Activated CD8-positive, alpha-beta memory T cell treated with anti-CD3 and anti-CD28 coated beads, Interleukin-2, amount 50 U/mL, for 24 hours (primary cell): Measurements from ENCODE around the gene THOC3.
"Not testable (repeated sequence)": the region's sequence is repeated elsewhere in the genome, so short reads cannot be mapped to it uniquely, and the experiment has no call there.

Source experiments
- DNase-seq: peaks from one replicate; pipeline ENCODE4 v3.0.0-alpha.2; 2020; ENCODE audit errors: extremely low read depth

Gene THOC3

GRCh38 chr5:175967471-175968372 is at the start of gene THOC3:
Gene THOC3, minus strand, starts transcription at chr5:175968315. Its CDS starts 107 bp downstream, at chr5:175968208.
- peak; percentile 27 for DNase-seq

- DNase-seq: not testable (repeated sequence)
These were observed 49.2 kb upstream of the THOC3 start for GRCh38 chr5:176017324-176017723.

- not testable (repeated sequence) for DNase-seq
These were observed 46.2 kb upstream of the THOC3 start for GRCh38 chr5:176014360-176014759.

GRCh38 chr5:176011088-176011487 is 43.0 kb upstream of the THOC3 start:
- DNase-seq: not testable (repeated sequence)

- DNase-seq: not testable (repeated sequence)
These were observed 42.1 kb upstream of the THOC3 start for GRCh38 chr5:176010202-176010601.

GRCh38 chr5:176007220-176007619 is 39.1 kb upstream of the THOC3 start:
- DNase-seq: not testable (repeated sequence)

- DNase-seq: not testable (repeated sequence)
These were observed 38.7 kb upstream of the THOC3 start for GRCh38 chr5:176006819-176007218.

GRCh38 chr5:175997979-175998378 is 29.9 kb upstream of the THOC3 start:
- not testable (repeated sequence) for DNase-seq

GRCh38 chr5:175997495-175997894 is 29.4 kb upstream of the THOC3 start:
- not testable (repeated sequence) for DNase-seq

GRCh38 chr5:175996791-175997190 is 28.7 kb upstream of the THOC3 start:
- not testable (repeated sequence) for DNase-seq

GRCh38 chr5:175995506-175995905 is 27.4 kb upstream of the THOC3 start:
- not testable (repeated sequence) for DNase-seq

GRCh38 chr5:175979371-175979995 is 11.4 kb upstream of the THOC3 start:
- not testable (repeated sequence) for DNase-seq

- DNase-seq: not testable (repeated sequence)
These were observed 266 bp upstream of the THOC3 start for GRCh38 chr5:175968381-175968780.

- not testable (repeated sequence) for DNase-seq
These were observed 5.8 kb downstream of the THOC3 start for GRCh38 chr5:175962329-175962728.

GRCh38 chr5:175960228-175960627 is 7.9 kb downstream of the THOC3 start:
- DNase-seq: not testable (repeated sequence)

GRCh38 chr5:175958515-175958914 is 9.6 kb downstream of the THOC3 start:
- DNase-seq: not testable (repeated sequence)

GRCh38 chr5:175954107-175954506 is 14.0 kb downstream of the THOC3 start:
- not testable (repeated sequence) for DNase-seq

GRCh38 chr5:175952810-175953209 is 15.3 kb downstream of the THOC3 start:
- not testable (repeated sequence) for DNase-seq

- DNase-seq: not testable (repeated sequence)
These were observed 16.7 kb downstream of the THOC3 start for GRCh38 chr5:175951339-175951969.

- not testable (repeated sequence) for DNase-seq
These were observed 19.6 kb downstream of the THOC3 start for GRCh38 chr5:175948329-175949108.

GRCh38 chr5:175943253-175943652 is 24.9 kb downstream of the THOC3 start:
- not testable (repeated sequence) for DNase-seq
